Measurements from ENCODE around the gene NF2.

The NF2 gene

GRCh38 chr22:29647954-29648737, 44.7 kb downstream of the NF2 start (continued):
- no peak for TF ChIP-seq CREB5 (CRISPR knock-in tag; IDR thresholded peaks at IDR 0.05; ENCODE audit: low read depth)

- no peak for TF ChIP-seq ZFP3 (CRISPR knock-in tag; IDR thresholded peaks at IDR 0.05)
- TF ChIP-seq BACH2 (CRISPR knock-in tag; IDR thresholded peaks at IDR 0.05; ENCODE audit: borderline replicate concordance): no peak
- no peak for TF ChIP-seq ZNF70 (CRISPR knock-in tag; IDR thresholded peaks at IDR 0.05)
- no peak for TF ChIP-seq PPARA (CRISPR knock-in tag; IDR thresholded peaks at IDR 0.05; ENCODE audit: borderline replicate concordance)
- TF ChIP-seq PATZ1 (CRISPR knock-in tag; IDR thresholded peaks at IDR 0.05; ENCODE audit: borderline replicate concordance): no peak
- no peak for TF ChIP-seq ZC3H10 (CRISPR knock-in tag; IDR thresholded peaks at IDR 0.05)
- TF ChIP-seq CSDC2 (CRISPR knock-in tag; IDR thresholded peaks at IDR 0.05): no peak
- no peak for TF ChIP-seq TOX (CRISPR knock-in tag; IDR thresholded peaks at IDR 0.05; ENCODE audit: borderline replicate concordance)
- no peak for TF ChIP-seq ARNTL (CRISPR knock-in tag; IDR thresholded peaks at IDR 0.05; ENCODE audit: borderline replicate concordance, low read depth)
- no peak for TF ChIP-seq ZNF565 (CRISPR knock-in tag; conservative IDR thresholded peaks at IDR 0.05; ENCODE audit: low read depth)
- TF ChIP-seq POU6F1 (CRISPR knock-in tag; IDR thresholded peaks at IDR 0.05; ENCODE audit: borderline replicate concordance, low read depth): no peak
- no peak for TF ChIP-seq GLIS3 (CRISPR knock-in tag; IDR thresholded peaks at IDR 0.05)
- TF ChIP-seq ZFP30 (CRISPR knock-in tag; IDR thresholded peaks at IDR 0.05): no peak
- no peak for TF ChIP-seq SNAI2 (CRISPR knock-in tag; IDR thresholded peaks at IDR 0.05)
- no peak for TF ChIP-seq OSR1 (CRISPR knock-in tag; IDR thresholded peaks at IDR 0.05)
- no peak for TF ChIP-seq ESRRG (CRISPR knock-in tag; IDR thresholded peaks at IDR 0.05)
- no peak for TF ChIP-seq ZNF8 (CRISPR knock-in tag; IDR thresholded peaks at IDR 0.05)
- no peak for TF ChIP-seq CSRNP3 (CRISPR knock-in tag; IDR thresholded peaks at IDR 0.05)
These were observed 46.9 kb downstream of the NF2 start for GRCh38 chr22:29650370-29650769.

GRCh38 chr22:29651652-29652051, 48.2 kb downstream of the NF2 start:
- ATAC-seq: no peak
- no peak for TF ChIP-seq CSDC2 (CRISPR knock-in tag; IDR thresholded peaks at IDR 0.05)
- no peak for TF ChIP-seq ZFP3 (CRISPR knock-in tag; IDR thresholded peaks at IDR 0.05)
- no peak for TF ChIP-seq ZNF565 (CRISPR knock-in tag; conservative IDR thresholded peaks at IDR 0.05; ENCODE audit: low read depth)
- TF ChIP-seq ZFP30 (CRISPR knock-in tag; IDR thresholded peaks at IDR 0.05): no peak
- no peak for TF ChIP-seq ESRRG (CRISPR knock-in tag; IDR thresholded peaks at IDR 0.05)
- TF ChIP-seq RARB (CRISPR knock-in tag; IDR thresholded peaks at IDR 0.05): no peak
- TF ChIP-seq TCF4 (CRISPR knock-in tag; IDR thresholded peaks at IDR 0.05; ENCODE audit: borderline replicate concordance): no peak
- no peak for TF ChIP-seq ZNF70 (CRISPR knock-in tag; IDR thresholded peaks at IDR 0.05)
- no peak for TF ChIP-seq ZNF8 (CRISPR knock-in tag; IDR thresholded peaks at IDR 0.05)
- no peak for TF ChIP-seq TOX (CRISPR knock-in tag; IDR thresholded peaks at IDR 0.05; ENCODE audit: borderline replicate concordance)
- TF ChIP-seq POU6F1 (CRISPR knock-in tag; IDR thresholded peaks at IDR 0.05; ENCODE audit: borderline replicate concordance, low read depth): no peak
- TF ChIP-seq BACH2 (CRISPR knock-in tag; IDR thresholded peaks at IDR 0.05; ENCODE audit: borderline replicate concordance): no peak
- TF ChIP-seq SNAI2 (CRISPR knock-in tag; IDR thresholded peaks at IDR 0.05): no peak
- TF ChIP-seq CREB5 (CRISPR knock-in tag; IDR thresholded peaks at IDR 0.05; ENCODE audit: low read depth): no peak
- TF ChIP-seq ISL1 (CRISPR knock-in tag; IDR thresholded peaks at IDR 0.05): no peak
- TF ChIP-seq ZC3H10 (CRISPR knock-in tag; IDR thresholded peaks at IDR 0.05): no peak
- TF ChIP-seq ARNTL (CRISPR knock-in tag; IDR thresholded peaks at IDR 0.05; ENCODE audit: borderline replicate concordance, low read depth): no peak
- TF ChIP-seq TSHZ2 (CRISPR knock-in tag; IDR thresholded peaks at IDR 0.05): no peak

More at GRCh38 chr22:29650370-29650769, 46.9 kb downstream of the NF2 start:
- no peak for ATAC-seq

Data from SK-N-SH treated with all-trans-retinoic acid at 6 μM for 48 hours (cell line).